HUES64 (cell line): ENCODE data around the gene PPARA.
"Not testable (repeated sequence)": the region's sequence is repeated elsewhere in the genome, so short reads cannot be mapped to it uniquely, and the experiment has no call there.

Experiments
- H3K27ac ChIP-seq: 2 replicates; pipeline ENCODE4 v1.7.0; 2013; ENCODE audit warnings: low read depth, low read length, inconsistent platforms
- H3K27me3 ChIP-seq: 2 replicates; pipeline ENCODE4 v1.6.1; 2013; ENCODE audit warnings: mild to moderate bottlenecking, low read length; ENCODE audit not compliant: insufficient read depth
- H3K36me3 ChIP-seq: 2 replicates; pipeline ENCODE4 v1.6.1; 2013; ENCODE audit warnings: mild to moderate bottlenecking, low read length; ENCODE audit not compliant: insufficient read depth
- H3K4me1 ChIP-seq: 2 replicates; pipeline ENCODE4 v1.6.1; 2013; ENCODE audit warnings: mild to moderate bottlenecking, low read length, moderate library complexity; ENCODE audit not compliant: insufficient read depth
- H3K4me3 ChIP-seq: 2 replicates; pipeline ENCODE4 v1.5.1; 2013; ENCODE audit warnings: mild to moderate bottlenecking, low read length, moderate library complexity
- H3K9ac ChIP-seq: 2 replicates; pipeline ENCODE4 v1.6.1; 2013; ENCODE audit warnings: mild to moderate bottlenecking, low read depth, low read length
- H3K9me3 ChIP-seq: 2 replicates; pipeline ENCODE4 v1.6.1; 2013; ENCODE audit warnings: low read depth, low read length; ENCODE audit not compliant: insufficient read depth
- WGBS: fragments of 150-250, 120-280 bp; methylation state at CpG from one replicate; pipeline ENCODE4 v1.1.7; 2013; ENCODE audit warnings: missing lambda C conversion rate; 5-methylcytosine and 5-hydroxymethylcytosine counted together

Gene PPARA

DNA sequence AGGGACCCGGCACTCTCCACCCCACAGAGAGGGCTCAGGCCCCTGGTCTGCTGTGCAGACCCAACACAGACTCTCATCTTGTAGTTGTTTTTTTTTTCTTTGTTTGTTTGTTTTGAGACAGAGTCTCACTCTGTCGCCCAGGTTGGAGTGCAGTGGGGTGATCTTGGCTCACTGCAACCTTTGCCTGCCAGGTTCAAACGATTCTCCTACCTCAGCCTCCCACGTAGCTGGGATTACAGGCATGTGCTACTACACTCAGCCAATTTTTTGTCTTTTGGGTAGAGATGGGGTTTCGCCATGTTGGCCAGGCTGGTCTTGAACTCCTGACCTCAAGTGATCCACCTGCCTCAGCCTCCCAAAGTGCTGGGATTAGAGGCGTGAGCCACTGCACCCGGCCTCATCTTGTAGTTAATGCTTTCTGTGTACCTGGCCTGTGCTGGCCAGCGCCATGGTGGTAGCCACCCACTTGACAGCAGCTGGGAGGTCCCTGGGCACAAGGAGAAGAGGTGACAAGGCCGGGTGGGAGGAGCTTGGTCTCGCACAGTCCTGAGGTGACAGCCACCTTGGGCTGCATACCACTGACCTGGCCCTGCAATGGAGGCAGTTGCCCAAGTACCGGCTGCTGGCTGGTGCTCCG is 18.0 kb upstream of the PPARA start:
- not testable (repeated sequence) for H3K36me3 ChIP-seq, H3K27me3 ChIP-seq, H3K9ac ChIP-seq, H3K4me3 ChIP-seq, H3K9me3 ChIP-seq, H3K4me1 ChIP-seq, H3K27ac ChIP-seq
- WGBS, result 90% methylated on average over 12 of the region's 12 CpGs

DNA sequence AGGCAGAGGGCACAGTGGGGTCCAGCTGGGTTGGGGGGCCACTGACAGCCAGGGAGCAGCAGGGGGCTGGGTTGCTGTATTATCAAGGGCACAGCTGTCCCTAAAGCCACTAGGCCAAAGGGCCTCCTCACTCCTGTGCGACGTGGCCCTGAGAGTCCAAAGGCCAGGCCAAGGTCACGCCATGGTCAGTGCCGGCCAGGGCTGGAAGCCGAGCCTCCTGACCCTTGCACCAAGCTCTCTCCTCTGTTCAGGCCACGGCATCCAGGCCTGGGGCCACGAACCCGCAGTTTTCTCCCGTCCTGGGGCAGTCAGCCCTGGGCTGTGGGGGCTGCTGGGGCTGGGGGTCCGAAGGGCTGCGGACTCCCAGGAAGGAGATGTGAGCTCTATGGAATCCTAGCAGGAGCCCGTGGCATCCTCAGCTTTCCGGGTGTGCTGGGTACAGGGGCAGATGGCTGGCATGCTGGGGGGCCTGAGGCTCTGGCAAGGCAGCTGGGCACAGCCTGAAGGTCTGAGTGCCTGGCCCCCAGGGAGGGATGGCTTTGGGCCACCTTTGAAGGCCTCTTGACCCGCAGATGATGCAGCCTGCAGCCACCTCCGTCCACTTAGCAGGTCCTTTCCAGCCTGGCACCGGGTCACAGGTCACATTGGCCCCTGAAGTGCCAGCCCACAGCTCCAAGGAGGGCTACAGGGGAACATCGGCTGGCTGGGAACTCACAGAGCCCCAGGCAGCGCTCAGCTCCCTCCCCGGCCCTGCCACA is 17.3 kb upstream of the PPARA start:
- H3K4me1 ChIP-seq, result no peaks in the 10 kb centered on the region
- no peaks in the 10 kb centered on the region for H3K9me3 ChIP-seq
- H3K27me3 ChIP-seq, result no peaks in the 10 kb centered on the region
- WGBS, result 90% methylated on average over 19 of the region's 19 CpGs
- no peak overlapping the region for H3K27ac ChIP-seq
- H3K4me3 ChIP-seq, result no peak overlapping the region
- H3K36me3 ChIP-seq, result no peaks in the 10 kb centered on the region
- no peak overlapping the region for H3K9ac ChIP-seq

DNA sequence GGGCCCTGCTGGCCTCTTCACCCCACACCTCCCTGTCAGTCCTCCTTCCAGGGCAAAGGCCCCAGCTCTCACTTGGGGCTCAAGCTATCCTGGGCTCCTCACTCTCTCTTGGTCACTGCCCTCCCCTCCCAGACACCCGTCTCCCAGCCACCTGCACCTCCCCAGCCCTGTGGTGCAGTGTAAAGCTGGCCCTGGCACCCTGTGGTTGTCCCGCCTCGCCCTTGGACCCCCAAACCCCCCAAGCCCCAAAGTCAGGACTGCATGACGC is 16.8 kb upstream of the PPARA start:
- H3K9me3 ChIP-seq, result no peaks in the 10 kb centered on the region
- H3K27me3 ChIP-seq, result no peaks in the 10 kb centered on the region
- H3K9ac ChIP-seq, result no peak overlapping the region
- H3K36me3 ChIP-seq, result no peaks in the 10 kb centered on the region
- H3K27ac ChIP-seq, result no peak overlapping the region
- H3K4me1 ChIP-seq, result no peaks in the 10 kb centered on the region
- no peak overlapping the region for H3K4me3 ChIP-seq
- 91% methylated on average over 4 of the region's 4 CpGs for WGBS

DNA sequence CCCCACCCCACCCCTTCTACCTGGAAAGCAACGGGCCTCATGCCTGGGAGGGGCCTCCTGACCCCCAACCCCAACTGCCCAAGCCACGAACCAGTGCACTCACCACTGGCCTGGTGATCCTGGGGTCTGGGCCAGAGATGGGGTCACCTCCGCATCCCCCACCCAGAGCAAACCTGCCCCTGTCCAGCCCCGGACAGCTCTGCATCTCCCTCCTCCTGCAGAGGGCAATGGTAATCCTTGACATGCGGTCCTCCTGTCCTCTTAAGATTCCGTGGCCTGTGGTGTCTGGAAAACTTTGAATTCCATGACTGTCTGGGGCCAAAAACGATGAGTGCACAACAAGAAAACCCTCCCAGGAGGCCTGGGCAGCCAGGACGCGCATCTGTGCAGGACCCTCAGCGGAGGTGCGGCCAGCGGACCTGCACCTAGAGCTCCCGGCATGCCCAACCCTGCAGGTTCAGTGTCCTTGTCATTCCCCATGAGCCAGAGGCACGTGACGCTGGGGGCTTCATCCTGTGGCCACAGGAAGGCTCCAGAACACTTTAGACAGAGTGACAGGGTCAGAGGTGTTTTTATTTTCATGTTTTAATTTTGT is 16.1 kb upstream of the PPARA start:
- Histone ChIP-seq H3K4me1 (no peaks in the 10 kb centered on the region), H3K27ac (no peak overlapping the region), H3K9me3 (no peaks in the 10 kb centered on the region), H3K27me3 (no peaks in the 10 kb centered on the region), H3K4me3 (no peak overlapping the region), H3K36me3 (no peaks in the 10 kb centered on the region), H3K9ac (no peak overlapping the region)
- WGBS, result 93% methylated on average over 15 of the region's 15 CpGs

DNA sequence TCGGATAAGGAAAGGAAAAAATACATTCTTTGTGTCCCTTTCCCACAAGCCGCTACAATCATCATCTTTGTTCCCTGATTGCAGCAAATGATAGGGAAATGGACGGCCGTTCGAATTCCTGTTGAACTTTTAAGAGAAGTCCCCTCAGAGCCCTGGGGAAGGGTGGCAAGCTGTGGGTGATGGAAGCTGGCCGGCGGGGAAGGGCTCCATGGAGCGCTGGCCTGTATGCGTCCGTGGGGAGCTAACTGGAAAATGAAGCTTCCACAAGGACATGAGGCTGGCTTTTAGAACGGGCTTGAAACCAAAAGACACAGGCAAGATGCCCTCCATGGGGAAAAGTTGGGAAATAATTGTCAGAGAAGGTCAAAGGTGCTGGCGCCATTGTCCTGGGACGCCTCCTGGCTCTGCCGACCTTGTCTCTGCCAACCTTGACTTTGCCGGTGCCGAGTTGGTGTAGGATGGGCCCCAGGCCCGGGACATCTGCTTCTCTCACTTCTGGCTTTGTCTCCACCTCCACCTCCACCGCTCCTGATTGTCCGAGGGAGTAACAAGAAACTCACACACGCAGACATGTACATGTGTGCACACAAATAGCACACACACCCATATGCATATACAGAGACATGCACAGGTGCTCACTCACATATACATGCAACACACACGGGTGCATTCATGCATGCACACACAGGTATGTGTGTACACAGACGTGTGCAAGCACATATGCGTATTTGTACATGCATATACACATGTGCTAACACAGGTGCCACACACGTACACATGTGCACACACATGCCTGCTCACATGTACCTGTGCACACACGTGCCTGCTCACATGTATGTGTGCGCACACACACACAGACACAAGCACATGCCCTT is 14.5 kb upstream of the PPARA start:
- H3K27ac ChIP-seq, result no peak overlapping the region
- H3K9me3 ChIP-seq, result no peaks in the 10 kb centered on the region
- 93% methylated on average over 26 of the region's 26 CpGs for WGBS
- H3K36me3 ChIP-seq, result no peaks in the 10 kb centered on the region
- no peaks in the 10 kb centered on the region for H3K4me1 ChIP-seq
- H3K9ac ChIP-seq, result no peak overlapping the region
- H3K4me3 ChIP-seq, result no peak overlapping the region
- H3K27me3 ChIP-seq, result no peaks in the 10 kb centered on the region

DNA sequence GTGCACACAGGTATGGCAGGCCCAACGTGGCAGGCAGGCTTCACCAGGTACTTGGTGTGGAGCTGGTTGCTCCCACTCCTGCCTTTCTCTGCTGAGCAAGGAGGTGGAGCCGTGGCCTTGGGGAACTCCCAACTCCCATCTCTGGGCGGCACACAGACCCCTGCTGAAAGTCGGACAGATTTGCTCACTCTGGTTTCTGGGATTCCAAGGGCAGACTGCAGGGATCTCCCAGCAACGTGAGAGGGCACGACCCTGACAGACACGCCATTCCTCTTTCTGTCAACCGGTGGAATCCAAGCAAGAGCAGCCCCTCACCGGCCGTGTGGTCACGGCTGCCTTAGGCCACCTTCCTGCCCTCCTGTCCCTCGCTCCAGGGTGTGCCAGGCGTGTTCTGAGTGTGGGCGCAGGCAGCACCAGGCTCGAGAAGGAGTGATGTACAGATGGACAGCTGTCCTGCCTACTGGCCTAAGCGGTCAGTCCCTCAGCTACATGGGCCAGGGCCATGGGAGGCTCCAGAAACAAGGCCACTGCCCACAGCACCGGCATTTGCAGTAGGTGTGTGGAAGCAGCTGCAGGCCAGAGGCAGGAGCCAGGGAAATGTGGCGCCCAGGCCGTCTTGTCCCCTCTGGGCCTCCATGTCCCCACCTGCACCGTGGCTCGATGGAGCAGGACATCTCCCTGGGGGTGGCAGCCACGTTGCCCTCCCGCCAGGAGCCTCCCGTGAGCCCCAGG is 13.7 kb upstream of the PPARA start:
- 91% methylated on average over 24 of the region's 24 CpGs for WGBS
- H3K9ac ChIP-seq, result no peak overlapping the region
- H3K4me3 ChIP-seq, result no peak overlapping the region
- no peaks in the 10 kb centered on the region for H3K9me3 ChIP-seq
- no peak overlapping the region for H3K27ac ChIP-seq
- H3K27me3 ChIP-seq, result no peaks in the 10 kb centered on the region
- no peaks in the 10 kb centered on the region for H3K4me1 ChIP-seq
- no peaks in the 10 kb centered on the region for H3K36me3 ChIP-seq

DNA sequence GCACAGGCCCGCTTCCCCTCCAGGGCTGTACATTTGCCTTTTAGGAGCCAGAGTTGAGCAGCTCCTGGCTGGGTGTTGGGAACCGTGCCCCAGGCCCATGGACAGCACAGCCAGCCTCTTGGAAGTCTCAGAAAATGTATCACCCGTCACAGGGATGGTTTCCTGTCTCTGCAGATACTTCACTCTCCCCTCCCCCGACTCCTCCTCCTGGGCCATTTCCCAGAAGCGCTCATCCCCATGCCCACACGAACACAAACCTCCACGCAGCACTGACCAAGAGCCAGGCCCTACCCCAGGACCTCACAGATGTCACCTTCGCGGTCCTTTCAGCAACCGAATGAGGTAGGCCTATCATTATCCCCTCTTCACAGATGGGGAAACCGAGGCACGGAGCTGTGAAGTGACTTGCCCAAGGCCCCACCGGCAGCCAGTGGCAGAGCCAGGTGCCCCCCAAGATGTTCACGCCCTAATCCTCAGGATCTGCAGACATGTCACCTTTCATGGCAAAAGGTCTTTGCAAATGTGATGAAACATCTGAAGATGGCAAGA is 13.0 kb upstream of the PPARA start:
- Histone ChIP-seq H3K27ac (no peak overlapping the region), H3K4me1 (no peaks in the 10 kb centered on the region), H3K9ac (no peak overlapping the region), H3K9me3 (no peaks in the 10 kb centered on the region), H3K27me3 (no peaks in the 10 kb centered on the region), H3K36me3 (no peaks in the 10 kb centered on the region), H3K4me3 (no peak overlapping the region)
- WGBS, result 92% methylated on average over 14 of the region's 14 CpGs

DNA sequence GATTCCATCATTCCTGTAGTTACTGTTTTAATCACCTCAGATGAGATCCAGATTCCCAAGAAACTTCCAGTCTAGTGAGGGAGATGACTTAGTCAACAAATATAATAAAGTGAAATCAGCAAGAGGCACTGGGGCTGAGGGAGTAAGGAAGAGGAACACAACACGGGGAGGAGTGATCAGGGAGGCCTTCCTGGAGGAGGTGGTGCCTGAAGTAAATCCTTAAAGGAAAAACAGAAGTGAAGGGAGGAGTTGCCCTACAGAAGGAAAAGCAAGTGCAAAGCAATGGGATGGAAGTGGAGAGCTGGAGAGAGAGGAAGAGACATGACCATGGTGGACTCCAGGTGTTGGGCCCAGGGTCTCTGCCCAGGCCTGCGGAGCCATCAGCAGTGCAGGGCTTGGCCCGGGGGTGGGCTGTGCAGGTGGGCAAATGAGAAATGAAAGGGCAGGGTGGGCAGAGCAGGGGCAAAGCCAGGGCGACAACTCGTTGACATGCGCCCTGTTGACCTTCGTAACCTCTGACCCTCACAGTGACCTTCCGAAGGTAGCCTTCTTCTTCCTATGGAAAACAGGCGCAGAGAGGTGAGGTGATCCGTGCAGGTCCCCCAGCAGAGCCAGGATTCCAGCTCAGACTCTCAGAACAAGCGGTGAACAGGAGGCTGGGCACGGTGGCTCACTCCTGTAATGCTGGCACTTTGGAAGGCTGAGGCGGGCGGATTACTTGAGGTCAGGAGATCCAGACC is 12.1 kb upstream of the PPARA start:
- Histone ChIP-seq H3K9me3 (no peaks in the 10 kb centered on the region), H3K4me3 (no peak overlapping the region), H3K27ac (no peak overlapping the region), H3K36me3 (no peaks in the 10 kb centered on the region), H3K9ac (no peak overlapping the region), H3K27me3 (0 out of 2 replicates have a peak, but pooled peaks cover 2% of the 10 kb centered on the region), H3K4me1 (no peaks in the 10 kb centered on the region)
- 90% methylated on average over 14 of the region's 14 CpGs for WGBS

DNA sequence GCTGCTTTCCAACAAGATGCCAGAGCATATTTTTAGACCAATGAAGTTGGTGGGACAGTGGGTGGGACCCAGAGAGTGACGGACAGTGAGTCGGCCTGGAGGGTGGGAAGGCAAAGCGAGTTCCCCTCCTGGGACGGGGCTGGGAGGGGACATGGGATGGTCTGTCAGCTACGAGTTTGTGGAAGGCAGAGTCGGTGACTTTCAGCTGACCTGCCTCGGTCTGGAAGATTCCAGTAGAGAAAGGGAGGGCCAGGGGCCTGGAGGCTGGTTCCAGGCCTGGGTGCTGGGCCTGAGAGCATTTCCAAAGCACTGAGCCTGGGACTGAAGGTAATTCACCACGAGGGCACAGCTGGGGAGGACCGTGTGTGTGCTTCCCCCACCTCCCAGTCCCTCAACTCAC is 10.9 kb upstream of the PPARA start:
- not testable (repeated sequence) for H3K36me3 ChIP-seq, H3K4me1 ChIP-seq, H3K27ac ChIP-seq, H3K4me3 ChIP-seq, H3K27me3 ChIP-seq, H3K9ac ChIP-seq, H3K9me3 ChIP-seq
- 83% methylated on average over 6 of the region's 9 CpGs for WGBS

DNA sequence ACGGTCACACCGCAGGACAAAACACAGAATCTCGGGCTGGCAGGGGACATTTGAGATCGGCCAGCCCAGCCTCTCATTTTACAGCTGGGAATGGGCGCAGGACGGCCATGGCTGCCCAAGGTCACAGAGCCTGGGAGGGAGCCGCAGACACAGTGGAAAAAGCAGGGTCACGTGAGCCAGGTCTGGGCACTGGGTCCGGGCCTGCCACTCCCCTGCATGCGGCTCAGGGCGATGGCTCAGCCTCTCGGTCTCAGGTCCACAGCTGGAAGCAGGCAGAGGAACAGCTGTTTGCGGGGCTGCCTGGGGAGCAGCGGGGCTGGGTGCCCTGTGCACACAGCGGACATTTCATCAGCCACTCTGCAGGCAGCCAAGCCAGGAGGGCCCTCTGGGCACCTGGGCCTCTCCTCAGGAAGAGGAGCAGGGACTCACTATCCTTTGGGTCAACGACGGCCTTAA is 10.4 kb upstream of the PPARA start:
- Histone ChIP-seq H3K4me3 (no peak overlapping the region), H3K9me3 (no peaks in the 10 kb centered on the region), H3K9ac (no peak overlapping the region), H3K27me3 (0 out of 2 replicates have a peak, but pooled peaks cover 2% of the 10 kb centered on the region), H3K4me1 (no peaks in the 10 kb centered on the region), H3K27ac (no peak overlapping the region), H3K36me3 (no peaks in the 10 kb centered on the region)
- 89% methylated on average over 17 of the region's 17 CpGs for WGBS
